GM19324 (cell line): ENCODE data around the gene MRPS35.

Experiments
- ATAC-seq: cut with Tn5 transposase; IDR thresholded peaks from one replicate; pipeline ENCODE4 v1.9.1; 2021; ENCODE audit warnings: mild to moderate bottlenecking, moderate library complexity; ENCODE audit not compliant: unreplicated experiment, low FRiP score

Gene MRPS35

DNA sequence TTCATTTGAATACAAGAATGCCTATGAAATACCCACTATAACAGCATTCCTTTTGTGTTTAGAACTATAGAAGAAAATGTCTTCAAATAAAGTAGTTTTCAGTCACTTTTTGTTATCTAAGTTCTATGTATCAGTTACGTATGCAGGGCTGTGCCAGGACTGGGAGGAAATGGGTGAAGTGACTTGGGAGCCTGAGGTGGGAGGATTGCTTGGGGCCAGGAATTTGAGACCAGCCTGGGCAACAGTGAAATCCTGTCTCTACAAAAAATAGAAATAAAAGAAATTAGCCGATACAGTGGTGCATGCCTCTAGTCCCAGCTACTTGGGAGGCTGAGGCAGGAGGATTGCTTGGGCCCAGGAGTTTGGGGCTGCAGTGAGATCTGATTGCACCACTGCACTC, 92.3 kb downstream of the MRPS35 start:
- no peak for ATAC-seq

DNA sequence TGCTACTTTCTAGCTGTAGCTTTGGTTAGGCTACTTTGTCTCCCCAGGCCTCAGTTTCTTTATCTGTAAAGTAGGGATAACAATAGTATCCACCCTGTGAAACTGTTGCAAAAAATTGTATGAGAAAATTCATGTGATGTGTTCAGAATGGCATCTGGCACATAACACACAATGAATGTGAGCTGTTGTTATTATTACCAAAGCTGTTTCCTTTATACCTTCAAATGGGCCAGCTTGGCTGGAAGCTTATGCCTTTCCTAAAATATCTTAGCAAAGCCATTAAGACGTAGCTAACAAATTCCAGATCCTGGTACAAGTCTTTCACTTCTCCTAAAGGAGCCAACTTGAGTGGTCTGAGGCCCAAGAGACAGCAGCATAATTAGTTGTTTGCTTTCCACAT, 94.6 kb downstream of the MRPS35 start:
- ATAC-seq = no peak
